ENCODE data around the gene ATP13A3. TPM values are rescaled to one million over a fixed set of nuclear protein-coding genes. Genes with fewer than 3 reads are reported as not detected.
A peak's percentile ranks its signal among the peaks of the same experiment; 100 is the strongest.

Gene ATP13A3
- total RNA-seq, 1 donor from 2014 or later, result 80.3 TPM

DNA sequence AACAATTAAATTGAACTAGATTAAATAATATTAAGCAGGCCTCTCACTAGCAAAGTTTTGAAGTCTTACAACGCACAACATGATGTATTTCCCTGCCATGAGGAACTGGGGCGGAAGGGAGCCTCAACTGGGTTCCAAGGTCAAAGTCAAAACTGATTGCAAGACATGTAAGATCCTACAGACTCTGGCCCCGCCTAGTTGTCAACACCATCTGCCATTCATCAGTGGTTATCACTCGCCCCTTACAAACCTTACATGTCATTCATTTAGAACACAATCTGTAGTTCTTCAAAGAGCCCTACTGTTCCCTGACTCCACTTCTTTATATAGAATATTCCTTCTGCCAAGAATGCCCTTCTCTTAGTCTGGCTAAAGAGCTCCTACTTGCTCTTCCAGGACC is 10.0 kb downstream of the ATP13A3 start:
- H3K27me3 Mint-ChIP-seq, result no peaks in the 10 kb centered on the region
- no peak overlapping the region for H3K27ac Mint-ChIP-seq
- DNase-seq (ENCODE audit: extremely low spot score, unreplicated experiment), result no peak
- TF ChIP-seq, protein P1, sequence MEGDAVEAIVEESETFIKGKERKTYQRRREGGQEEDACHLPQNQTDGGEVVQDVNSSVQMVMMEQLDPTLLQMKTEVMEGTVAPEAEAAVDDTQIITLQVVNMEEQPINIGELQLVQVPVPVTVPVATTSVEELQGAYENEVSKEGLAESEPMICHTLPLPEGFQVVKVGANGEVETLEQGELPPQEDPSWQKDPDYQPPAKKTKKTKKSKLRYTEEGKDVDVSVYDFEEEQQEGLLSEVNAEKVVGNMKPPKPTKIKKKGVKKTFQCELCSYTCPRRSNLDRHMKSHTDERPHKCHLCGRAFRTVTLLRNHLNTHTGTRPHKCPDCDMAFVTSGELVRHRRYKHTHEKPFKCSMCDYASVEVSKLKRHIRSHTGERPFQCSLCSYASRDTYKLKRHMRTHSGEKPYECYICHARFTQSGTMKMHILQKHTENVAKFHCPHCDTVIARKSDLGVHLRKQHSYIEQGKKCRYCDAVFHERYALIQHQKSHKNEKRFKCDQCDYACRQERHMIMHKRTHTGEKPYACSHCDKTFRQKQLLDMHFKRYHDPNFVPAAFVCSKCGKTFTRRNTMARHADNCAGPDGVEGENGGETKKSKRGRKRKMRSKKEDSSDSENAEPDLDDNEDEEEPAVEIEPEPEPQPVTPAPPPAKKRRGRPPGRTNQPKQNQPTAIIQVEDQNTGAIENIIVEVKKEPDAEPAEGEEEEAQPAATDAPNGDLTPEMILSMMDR (conservative IDR thresholded peaks at IDR 0.05), result no peak
- H3K9me3 Mint-ChIP-seq, result no peaks in the 10 kb centered on the region
- H3K36me3 Mint-ChIP-seq, result no peaks in the 10 kb centered on the region
- H3K4me1 Mint-ChIP-seq (ENCODE audit: unreplicated experiment), result peaks cover 23% of the 10 kb centered on the region
- H3K4me3 Mint-ChIP-seq, result no peak overlapping the region

DNA sequence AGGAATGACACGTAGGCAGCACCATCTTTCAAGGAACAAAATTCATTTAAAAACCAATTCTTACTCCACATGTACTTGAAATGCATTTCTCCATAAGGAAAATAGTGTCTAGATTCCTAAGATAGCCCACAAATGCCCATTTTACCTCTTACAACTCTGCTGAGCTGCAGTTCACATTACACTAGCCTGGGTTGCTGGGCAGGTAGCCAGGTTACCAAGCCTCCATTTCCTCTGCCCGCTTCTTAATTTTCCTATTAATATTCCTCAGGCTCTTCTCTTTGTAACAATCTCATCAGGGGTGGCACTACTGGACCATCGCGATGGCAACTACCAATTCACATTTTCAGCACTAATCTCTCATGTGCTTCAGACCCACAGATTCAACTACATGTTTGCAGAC is 10.8 kb downstream of the ATP13A3 start:
- no peaks in the 10 kb centered on the region for H3K9me3 Mint-ChIP-seq
- DNase-seq (ENCODE audit: extremely low spot score, unreplicated experiment), result no peak
- TF ChIP-seq, protein P1 (conservative IDR thresholded peaks at IDR 0.05), result no peak
- no peaks in the 10 kb centered on the region for H3K36me3 Mint-ChIP-seq
- H3K27ac Mint-ChIP-seq, result no peak overlapping the region
- H3K4me1 Mint-ChIP-seq (ENCODE audit: unreplicated experiment), result peaks cover 21% of the 10 kb centered on the region
- no peak overlapping the region for H3K4me3 Mint-ChIP-seq
- H3K27me3 Mint-ChIP-seq, result no peaks in the 10 kb centered on the region

DNA sequence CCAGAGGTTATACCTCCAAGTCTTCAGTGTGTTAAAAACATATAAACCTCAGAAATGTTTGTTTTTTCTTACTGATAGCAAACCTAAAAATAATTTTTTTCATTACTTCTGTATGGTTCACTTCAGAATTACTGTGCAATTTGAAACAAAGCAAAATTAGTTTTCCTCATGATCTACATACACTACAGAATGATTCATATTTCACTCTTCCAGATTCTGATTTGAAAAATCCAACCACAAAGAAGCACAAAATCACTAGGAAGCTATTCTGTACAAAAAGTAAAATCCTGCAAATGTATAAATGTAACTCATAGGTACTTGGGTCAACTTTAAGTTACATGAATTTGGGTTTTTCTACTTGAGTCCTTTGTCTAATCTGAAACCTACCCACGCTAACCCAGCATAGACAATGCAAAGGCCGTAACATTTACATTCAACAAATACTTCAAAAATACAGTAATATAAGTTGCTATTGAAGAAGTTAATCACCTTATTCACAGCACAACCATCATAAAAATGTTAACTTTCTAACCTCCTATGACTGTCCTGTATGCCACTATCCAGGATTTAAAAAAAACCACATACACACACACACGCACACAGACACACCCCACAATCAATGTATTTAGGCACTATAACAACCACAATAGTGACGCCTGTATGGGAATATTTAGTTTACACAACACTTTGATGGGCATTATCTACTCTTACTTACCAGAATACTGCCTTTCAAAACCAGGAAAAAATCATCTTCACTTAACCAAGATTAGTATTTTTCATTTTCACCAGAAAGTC is 11.5 kb downstream of the ATP13A3 start:
- no peak overlapping the region for H3K4me3 Mint-ChIP-seq
- peaks cover 23% of the 10 kb centered on the region for H3K4me1 Mint-ChIP-seq (ENCODE audit: unreplicated experiment)
- no peaks in the 10 kb centered on the region for H3K27me3 Mint-ChIP-seq
- no peaks in the 10 kb centered on the region for H3K36me3 Mint-ChIP-seq
- TF ChIP-seq, protein P1 (conservative IDR thresholded peaks at IDR 0.05), result no peak
- H3K9me3 Mint-ChIP-seq, result no peaks in the 10 kb centered on the region
- DNase-seq (ENCODE audit: extremely low spot score, unreplicated experiment), result no peak
- peak overlapping the region; percentile 10 for H3K27ac Mint-ChIP-seq

DNA sequence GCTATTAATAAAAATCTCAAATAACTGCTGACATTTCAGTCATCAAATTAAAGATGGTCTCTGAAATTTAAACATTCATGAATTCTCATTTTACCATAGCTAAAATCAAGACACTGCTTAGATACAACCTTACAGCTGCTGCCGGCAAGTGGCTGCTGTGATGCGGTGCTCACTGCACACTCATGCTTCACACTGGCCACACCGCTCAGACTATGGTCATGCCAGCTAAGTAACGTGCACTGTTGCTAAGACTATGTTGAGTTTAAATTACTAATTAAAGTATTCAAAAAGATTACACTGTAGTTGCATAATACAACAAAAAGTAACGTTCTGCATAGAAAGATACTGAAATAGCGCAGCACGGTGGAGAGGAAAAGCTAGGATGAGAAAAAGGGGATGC is 12.1 kb downstream of the ATP13A3 start:
- no peaks in the 10 kb centered on the region for H3K36me3 Mint-ChIP-seq
- no peak overlapping the region for H3K4me3 Mint-ChIP-seq
- TF ChIP-seq, protein P1 (conservative IDR thresholded peaks at IDR 0.05), result no peak
- no peak for DNase-seq (ENCODE audit: extremely low spot score, unreplicated experiment)
- H3K27ac Mint-ChIP-seq, result no peak overlapping the region
- no peaks in the 10 kb centered on the region for H3K27me3 Mint-ChIP-seq
- H3K4me1 Mint-ChIP-seq (ENCODE audit: unreplicated experiment), result peaks cover 16% of the 10 kb centered on the region
- no peaks in the 10 kb centered on the region for H3K9me3 Mint-ChIP-seq

DNA sequence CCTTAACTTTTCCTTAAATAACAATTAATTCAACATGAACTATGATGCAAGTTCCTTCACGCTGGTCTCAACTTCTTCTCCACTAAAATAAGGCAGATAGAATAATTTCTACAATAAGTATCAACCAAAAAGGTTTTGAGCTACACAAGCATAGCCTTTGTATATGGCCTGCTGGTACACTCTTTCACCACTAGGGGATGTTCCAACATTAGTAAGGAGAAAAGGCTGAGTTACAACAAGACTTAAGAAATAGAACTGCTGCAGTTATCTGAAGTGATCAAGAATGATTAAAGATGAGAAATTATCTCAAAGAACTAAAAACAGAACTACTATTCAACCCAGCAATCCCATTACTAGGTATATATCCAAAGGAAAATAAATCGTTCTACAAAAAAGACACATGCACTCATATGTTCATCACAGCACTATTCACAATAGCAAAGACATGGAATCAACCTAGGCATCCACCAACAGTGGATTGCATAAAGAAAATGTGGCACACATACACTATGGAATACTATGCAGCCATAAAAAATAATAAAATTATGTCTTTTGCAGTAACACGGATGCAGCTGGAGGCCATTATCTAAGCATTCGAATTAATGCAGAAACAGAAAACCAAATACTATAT is 14.4 kb downstream of the ATP13A3 start:
- no peaks in the 10 kb centered on the region for H3K27me3 Mint-ChIP-seq
- DNase-seq (ENCODE audit: extremely low spot score, unreplicated experiment), result no peak
- no peaks in the 10 kb centered on the region for H3K36me3 Mint-ChIP-seq
- no peaks in the 10 kb centered on the region for H3K9me3 Mint-ChIP-seq
- H3K4me3 Mint-ChIP-seq, result no peak overlapping the region
- TF ChIP-seq, protein P1 (conservative IDR thresholded peaks at IDR 0.05), result peak; percentile 93
- H3K27ac Mint-ChIP-seq, result peak overlapping the region; percentile 23
- peaks cover 16% of the 10 kb centered on the region for H3K4me1 Mint-ChIP-seq (ENCODE audit: unreplicated experiment)

Data from type B pancreatic cell (in vitro differentiated cells).